ENCODE measurements around the gene RFC1. TPM values are rescaled to one million over a fixed set of nuclear protein-coding genes. Genes with fewer than 3 reads are reported as not detected.

The RFC1 gene
- total and polyA plus RNA-seq, 10 donors = 8.0 to 54.9 (median 41.8) TPM

DNA sequence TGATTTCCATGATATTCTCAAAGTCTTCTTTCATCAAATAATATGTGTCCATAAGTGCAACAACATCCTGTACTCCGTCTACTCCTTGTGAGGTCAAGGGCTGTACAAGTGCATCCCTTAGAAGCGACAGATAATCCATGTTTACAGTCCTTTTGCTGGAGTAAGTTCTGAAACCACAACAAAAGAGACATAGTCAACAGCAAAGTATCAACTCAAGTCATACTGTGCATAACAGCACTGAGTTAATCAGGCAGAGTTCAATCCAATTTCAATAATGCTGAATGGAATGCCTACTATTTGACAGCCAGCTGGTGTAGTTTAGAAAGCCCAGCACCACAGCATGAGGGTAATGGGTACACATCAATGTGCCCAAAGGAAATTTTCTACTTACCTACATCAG is 74.5 kb downstream of the RFC1 start:
- no peak overlapping the region for H3K27ac ChIP-seq
- intact Hi-C loops (cut with DNase I; ENCODE audit: low total_unique reads) = no loop called here
- H3K4me3 ChIP-seq = no peak overlapping the region
- DNase-seq = no peak
- H3K27me3 ChIP-seq (replicated peaks in 1 of 7) = no peaks in the 10 kb centered on the region
- H3K9me3 ChIP-seq = no peaks in the 10 kb centered on the region
- no peaks in the 10 kb centered on the region for H3K4me1 ChIP-seq
- 62 to 83% (median 79%) methylated on average over 2 of the region's 2 CpGs for WGBS, 5 donors
- H3K36me3 ChIP-seq = peaks cover 0 to 93% (median 81%) of the 10 kb centered on the region in 6 donors
- no peak for TF ChIP-seq CTCF (IDR thresholded peaks at IDR 0.05 in 8 of 11, conservative IDR thresholded peaks at IDR 0.05 in 3 of 11)
- TF ChIP-seq POLR2AphosphoS5 (IDR thresholded peaks at IDR 0.05) = no peak

GRCh38 chr4:39287223-39287622 is 78.9 kb downstream of the RFC1 start:
- no peak for TF ChIP-seq CTCF (IDR thresholded peaks at IDR 0.05 in 8 of 11, conservative IDR thresholded peaks at IDR 0.05 in 3 of 11)
- H3K27ac ChIP-seq = no peak overlapping the region
- H3K4me3 ChIP-seq = no peak overlapping the region
- no peak for DNase-seq
- 95 to 96% (median 95%) methylated on average over 4 of the region's 4 CpGs for WGBS, 5 donors
- no peaks in the 10 kb centered on the region for H3K4me1 ChIP-seq
- no peaks in the 10 kb centered on the region for H3K27me3 ChIP-seq (replicated peaks in 1 of 7)
- intact Hi-C loops (cut with DNase I; ENCODE audit: low total_unique reads) = no loop called here
- peaks cover 0 to 77% (median 63%) of the 10 kb centered on the region in 6 donors for H3K36me3 ChIP-seq
- no peaks in the 10 kb centered on the region for H3K9me3 ChIP-seq

DNA sequence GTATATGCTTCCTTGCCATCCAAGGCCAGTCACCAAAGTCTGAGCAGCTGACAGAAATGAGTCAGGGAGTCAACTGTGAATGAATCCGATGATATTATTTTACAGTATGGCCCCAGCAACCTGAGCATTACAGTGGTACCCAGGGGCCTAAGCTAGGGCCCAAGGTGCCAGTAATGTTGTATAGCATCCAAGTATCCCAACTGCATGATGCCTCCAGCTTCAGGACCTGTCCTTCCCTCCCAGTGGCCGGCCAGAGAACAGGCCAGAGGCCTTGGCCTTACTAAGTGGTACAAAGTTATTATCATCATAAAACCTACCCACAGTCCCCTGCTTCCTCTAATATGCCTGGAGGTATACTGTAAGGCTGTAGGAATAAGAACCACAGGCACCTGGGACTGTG is 79.9 kb downstream of the RFC1 start:
- WGBS, 5 donors = 76 to 92% (median 89%) methylated on average over 2 of the region's 2 CpGs
- Histone ChIP-seq H3K9me3 (no peaks in the 10 kb centered on the region), H3K27me3 (replicated peaks in 1 of 7) (no peaks in the 10 kb centered on the region), H3K4me3 (no peak overlapping the region), H3K36me3 (peaks cover 0 to 69% (median 56%) of the 10 kb centered on the region in 6 donors), H3K4me1 (no peaks in the 10 kb centered on the region), H3K27ac (no peak overlapping the region)
- DNase-seq = no peak
- TF ChIP-seq POLR2A (IDR thresholded peaks at IDR 0.05) = no peak
- TF ChIP-seq POLR2AphosphoS5 (IDR thresholded peaks at IDR 0.05) = no peak
- TF ChIP-seq CTCF (IDR thresholded peaks at IDR 0.05 in 8 of 11, conservative IDR thresholded peaks at IDR 0.05 in 3 of 11) = no peak
- intact Hi-C loops (cut with DNase I; ENCODE audit: low total_unique reads) = no loop called here

DNA sequence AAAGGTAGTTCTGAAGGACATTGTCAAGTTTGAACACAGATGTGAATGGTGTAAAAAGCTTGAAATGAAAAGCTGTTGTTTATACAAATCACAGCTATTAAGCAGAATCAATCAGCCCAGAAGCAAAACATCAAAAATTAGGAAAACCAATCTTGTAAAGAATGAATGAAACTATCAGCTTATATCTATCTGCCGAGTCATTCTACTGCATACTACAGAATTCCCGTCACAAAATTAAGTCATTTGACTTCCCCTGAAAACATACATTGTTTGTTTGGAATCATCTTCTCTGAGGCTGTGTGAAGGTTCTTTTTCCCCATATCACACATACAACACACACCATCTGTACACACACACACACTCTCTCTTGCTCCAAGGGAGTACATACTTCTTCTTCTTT is 80.3 kb downstream of the RFC1 start:
- Histone ChIP-seq H3K9me3 (no peaks in the 10 kb centered on the region), H3K36me3 (peaks cover 0 to 65% (median 51%) of the 10 kb centered on the region in 6 donors), H3K4me3 (no peak overlapping the region), H3K27ac (no peak overlapping the region), H3K27me3 (replicated peaks in 1 of 7) (no peaks in the 10 kb centered on the region), H3K4me1 (no peaks in the 10 kb centered on the region)
- intact Hi-C loops (cut with DNase I; ENCODE audit: low total_unique reads) = no loop called here
- 93 to 96% (median 94%) methylated on average over 2 of the region's 2 CpGs for WGBS, 5 donors
- TF ChIP-seq CTCF (IDR thresholded peaks at IDR 0.05 in 8 of 11, conservative IDR thresholded peaks at IDR 0.05 in 3 of 11) = no peak
- no peak for DNase-seq

Data from spleen (tissue), 11 donors.